ENCODE results near the gene VPS50. TPM values are rescaled to one million over a fixed set of nuclear protein-coding genes. Genes with fewer than 3 reads are reported as not detected.
A peak's percentile ranks its signal among the peaks of the same experiment; 100 is the strongest.

Gene VPS50
- total and polyA plus RNA-seq, 2 experiments from 2014 or later = 11.9 to 30.9 TPM

DNA sequence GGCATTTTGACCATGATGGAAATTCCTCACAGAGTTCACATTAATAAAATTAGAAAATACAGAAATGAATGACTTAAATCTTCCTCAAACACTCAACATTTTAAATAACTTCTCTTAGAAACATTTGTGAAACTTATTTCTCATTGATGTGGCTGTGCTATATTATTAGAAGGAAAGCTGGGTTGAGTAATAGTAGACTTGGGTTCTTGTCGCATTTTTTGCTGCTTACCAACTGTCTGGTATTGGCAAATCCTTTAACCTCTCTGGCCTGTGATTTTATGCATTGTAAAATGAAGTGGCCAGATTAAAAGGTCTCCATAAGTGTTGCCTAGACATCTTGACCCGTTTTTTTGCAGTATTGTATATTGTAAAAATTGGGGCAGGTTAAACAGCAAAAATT, 66.5 kb downstream of the VPS50 start:
- 82 to 95% methylated on average over 2 of the region's 2 CpGs for WGBS, 2 experiments (ENCODE audit: low coverage in 1 of 2, low lambda C conversion rate in 2 of 2, missing lambda C conversion rate in 2 of 2)
- DNase-seq = peak; percentile 74
- no peaks in the 10 kb centered on the region for H3K9me3 ChIP-seq (ENCODE audit: low read depth)
- no peaks in the 10 kb centered on the region for H3K9me2 ChIP-seq (ENCODE audit: insufficient read depth)
- H3K4me1 ChIP-seq (ENCODE audit: insufficient read depth) = peaks cover 14% of the 10 kb centered on the region
- no peak overlapping the region for H2AFZ ChIP-seq
- H4K20me1 ChIP-seq (ENCODE audit: insufficient read depth) = no peaks in the 10 kb centered on the region
- H3K27ac ChIP-seq = peak overlapping the region; percentile 8; the same call in 1 of the 2 replicates
- no peak overlapping the region for H3K4me3 ChIP-seq
- peaks cover 10% of the 10 kb centered on the region; the same call in 1 of the 2 replicates for H3F3A ChIP-seq (ENCODE audit: insufficient read depth)
- TF ChIP-seq EZH2 (IDR thresholded peaks at IDR 0.05; ENCODE audit: insufficient read depth, poor library complexity, severe bottlenecking) = no peak
- H3K9ac ChIP-seq = no peak overlapping the region
- peak overlapping the region; percentile 38 for H3K4me2 ChIP-seq (ENCODE audit: unreplicated experiment)
- H3K79me2 ChIP-seq (ENCODE audit: insufficient read depth) = no peaks in the 10 kb centered on the region
- in situ Hi-C loops (cut with MboI) = no loop called here
- H3K27me3 ChIP-seq (replicated peaks; ENCODE audit: insufficient read depth) = no peaks in the 10 kb centered on the region
- H3K36me3 ChIP-seq (ENCODE audit: low read depth) = no peaks in the 10 kb centered on the region

GRCh38 chr7:93301736-93302135, 69.6 kb downstream of the VPS50 start:
- in situ Hi-C loops (cut with MboI) = no loop called here
- WGBS, 2 experiments (ENCODE audit: low coverage in 1 of 2, low lambda C conversion rate in 2 of 2, missing lambda C conversion rate in 2 of 2) = 94 to 100% methylated on average over 2 of the region's 2 CpGs
- H3K36me3 ChIP-seq (ENCODE audit: low read depth) = no peaks in the 10 kb centered on the region
- DNase-seq = no peak
- H2AFZ ChIP-seq = no peak overlapping the region
- H3F3A ChIP-seq (ENCODE audit: insufficient read depth) = peaks cover 16% of the 10 kb centered on the region; the same call in 1 of the 2 replicates
- peaks cover 17% of the 10 kb centered on the region for H3K4me1 ChIP-seq (ENCODE audit: insufficient read depth)
- H3K9ac ChIP-seq = no peak overlapping the region
- H3K27ac ChIP-seq = no peak overlapping the region
- H3K4me3 ChIP-seq = no peak overlapping the region
- no peaks in the 10 kb centered on the region for H3K79me2 ChIP-seq (ENCODE audit: insufficient read depth)
- H3K4me2 ChIP-seq (ENCODE audit: unreplicated experiment) = no peak overlapping the region
- TF ChIP-seq EZH2 (IDR thresholded peaks at IDR 0.05; ENCODE audit: insufficient read depth, poor library complexity, severe bottlenecking) (no peak), EZH2phosphoT487 (IDR thresholded peaks at IDR 0.05; ENCODE audit: insufficient read depth, low read depth) (no peak)
- no peaks in the 10 kb centered on the region for H3K27me3 ChIP-seq (replicated peaks; ENCODE audit: insufficient read depth)
- H4K20me1 ChIP-seq (ENCODE audit: insufficient read depth) = no peaks in the 10 kb centered on the region
- H3K9me2 ChIP-seq (ENCODE audit: insufficient read depth) = no peaks in the 10 kb centered on the region
- H3K9me3 ChIP-seq (ENCODE audit: low read depth) = no peaks in the 10 kb centered on the region

DNA sequence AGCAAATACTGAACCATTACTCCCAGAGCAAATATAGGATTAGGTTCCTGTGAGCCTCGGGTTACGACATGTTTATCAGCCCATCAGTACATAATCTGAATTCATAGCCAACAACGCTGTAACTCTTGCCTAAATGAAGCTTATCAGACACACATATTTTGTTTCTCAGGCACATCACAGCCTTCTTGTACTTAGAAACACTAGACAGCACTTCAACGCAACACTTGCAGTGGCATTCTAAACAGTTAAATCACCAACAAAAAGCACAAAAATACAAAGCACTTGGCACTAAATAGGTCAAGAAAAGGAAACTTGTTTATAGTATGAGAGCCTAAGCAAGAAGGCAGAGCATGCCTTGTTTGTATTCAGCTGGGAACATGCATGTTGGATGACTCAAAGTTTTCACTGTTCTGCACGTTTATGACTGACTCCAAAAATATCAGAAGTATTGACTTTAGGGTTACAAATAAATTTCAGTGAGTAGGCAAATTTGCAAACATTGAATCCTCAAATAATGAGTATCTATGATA, 75.0 kb downstream of the VPS50 start:
- H3K9ac ChIP-seq = peak overlapping the region; percentile 45
- H3K79me2 ChIP-seq (ENCODE audit: insufficient read depth) = no peaks in the 10 kb centered on the region
- no peak for TF ChIP-seq EZH2phosphoT487 (IDR thresholded peaks at IDR 0.05; ENCODE audit: insufficient read depth, low read depth)
- no peak for TF ChIP-seq EZH2 (IDR thresholded peaks at IDR 0.05; ENCODE audit: insufficient read depth, poor library complexity, severe bottlenecking)
- no peaks in the 10 kb centered on the region for H3K27me3 ChIP-seq (replicated peaks; ENCODE audit: insufficient read depth)
- in situ Hi-C loops (cut with MboI) = no loop called here
- peak overlapping the region; percentile 62 for H3K4me2 ChIP-seq (ENCODE audit: unreplicated experiment)
- DNase-seq = peak; percentile 86
- no peaks in the 10 kb centered on the region for H3K36me3 ChIP-seq (ENCODE audit: low read depth)
- H3K27ac ChIP-seq = peak overlapping the region; percentile 69
- peaks cover 23% of the 10 kb centered on the region for H3F3A ChIP-seq (ENCODE audit: insufficient read depth)
- 0 out of 2 replicates have a peak overlapping the region, but pooled peaks have one; percentile 1 for H3K4me3 ChIP-seq
- H2AFZ ChIP-seq = peak overlapping the region; percentile 33; the same call in 1 of the 2 replicates
- WGBS, 2 experiments (ENCODE audit: low coverage in 1 of 2, low lambda C conversion rate in 2 of 2, missing lambda C conversion rate in 2 of 2) = 41 to 44% methylated on average over 5 of the region's 5 CpGs
- H3K9me2 ChIP-seq (ENCODE audit: insufficient read depth) = no peaks in the 10 kb centered on the region
- H3K9me3 ChIP-seq (ENCODE audit: low read depth) = no peaks in the 10 kb centered on the region
- peaks cover 29% of the 10 kb centered on the region for H3K4me1 ChIP-seq (ENCODE audit: insufficient read depth)
- no peaks in the 10 kb centered on the region; the same call in 1 of the 2 replicates for H4K20me1 ChIP-seq (ENCODE audit: insufficient read depth)

GRCh38 chr7:93307943-93308342, 75.8 kb downstream of the VPS50 start:
- Histone ChIP-seq H3K27me3 (replicated peaks; ENCODE audit: insufficient read depth) (no peaks in the 10 kb centered on the region), H3K27ac (peak overlapping the region; percentile 69), H4K20me1 (ENCODE audit: insufficient read depth) (no peaks in the 10 kb centered on the region; the same call in 1 of the 2 replicates), H3K9me2 (ENCODE audit: insufficient read depth) (no peaks in the 10 kb centered on the region), H3K4me1 (ENCODE audit: insufficient read depth) (peaks cover 29% of the 10 kb centered on the region), H3K4me3 (0 out of 2 replicates have a peak overlapping the region, but pooled peaks have one; percentile 1), H2AFZ (no peak overlapping the region), H3K4me2 (ENCODE audit: unreplicated experiment) (peak overlapping the region; percentile 62), H3K9ac (peak overlapping the region; percentile 45), H3K79me2 (ENCODE audit: insufficient read depth) (no peaks in the 10 kb centered on the region), H3F3A (ENCODE audit: insufficient read depth) (peaks cover 23% of the 10 kb centered on the region), H3K9me3 (ENCODE audit: low read depth) (no peaks in the 10 kb centered on the region), H3K36me3 (ENCODE audit: low read depth) (no peaks in the 10 kb centered on the region)
- TF ChIP-seq EZH2 (IDR thresholded peaks at IDR 0.05; ENCODE audit: insufficient read depth, poor library complexity, severe bottlenecking) (no peak), EZH2phosphoT487 (IDR thresholded peaks at IDR 0.05; ENCODE audit: insufficient read depth, low read depth) (no peak)
- WGBS, 2 experiments (ENCODE audit: low coverage in 1 of 2, low lambda C conversion rate in 2 of 2, missing lambda C conversion rate in 2 of 2) = 92 to 95% methylated on average over 1 of the region's 1 CpG
- DNase-seq = no peak
- in situ Hi-C loops (cut with MboI) = no loop called here

Data from GM23248 (cell line).